ENCODE results near the gene DBH. TPM values are rescaled to one million over a fixed set of nuclear protein-coding genes. Genes with fewer than 3 reads are reported as not detected.

DBH gene
- total RNA-seq, 1 donor from 2014 or later: not detected

- TF ChIP-seq CTCF (conservative IDR thresholded peaks at IDR 0.05; ENCODE audit: low read depth, low read length): no peak
- H3K4me3 ChIP-seq (ENCODE audit: low read depth, low read length): no peak overlapping the region
- DNase-seq (ENCODE audit: low read depth): no peak
Measured at GRCh38 chr9:133632806-133633680, 3.1 kb upstream of the DBH start.

GRCh38 chr9:133633681-133634080 lies 2.5 kb upstream of the DBH start:
- H3K4me3 ChIP-seq (ENCODE audit: low read depth, low read length): no peak overlapping the region
- TF ChIP-seq CTCF (conservative IDR thresholded peaks at IDR 0.05; ENCODE audit: low read depth, low read length): no peak
- no peak for DNase-seq (ENCODE audit: low read depth)

- TF ChIP-seq CTCF (conservative IDR thresholded peaks at IDR 0.05; ENCODE audit: low read depth, low read length): no peak
- DNase-seq (ENCODE audit: low read depth): no peak
- no peak overlapping the region for H3K4me3 ChIP-seq (ENCODE audit: low read depth, low read length)
Measured at GRCh38 chr9:133634081-133634691, 2.0 kb upstream of the DBH start.

GRCh38 chr9:133635098-133635497 lies 1.1 kb upstream of the DBH start:
- TF ChIP-seq CTCF (conservative IDR thresholded peaks at IDR 0.05; ENCODE audit: low read depth, low read length): no peak
- no peak overlapping the region for H3K4me3 ChIP-seq (ENCODE audit: low read depth, low read length)
- no peak for DNase-seq (ENCODE audit: low read depth)

- no peak for DNase-seq (ENCODE audit: low read depth)
- TF ChIP-seq CTCF (conservative IDR thresholded peaks at IDR 0.05; ENCODE audit: low read depth, low read length): no peak
- no peak overlapping the region for H3K4me3 ChIP-seq (ENCODE audit: low read depth, low read length)
Measured at GRCh38 chr9:133636902-133637301, 739 bp downstream of the DBH start.

GRCh38 chr9:133637451-133638055 lies 1.4 kb downstream of the DBH start:
- no peak overlapping the region for H3K4me3 ChIP-seq (ENCODE audit: low read depth, low read length)
- no peak for DNase-seq (ENCODE audit: low read depth)
- no peak for TF ChIP-seq CTCF (conservative IDR thresholded peaks at IDR 0.05; ENCODE audit: low read depth, low read length)
